Loucy (cell line): ENCODE results near the gene CCDC9.

Experiments
- CTCF ChIP-seq: fragments of 200-600 bp; sonication (generic); conservative IDR thresholded peaks from 2 replicates; pipeline ENCODE4 v1.5.1; 2014; ENCODE audit warnings: mild to moderate bottlenecking, antibody characterized with exemption, low read length
- EZH2phosphoT487 ChIP-seq: fragments of 200-600 bp; IDR thresholded peaks from 2 replicates; pipeline ENCODE4 v1.6.1; 2018; ENCODE audit warnings: antibody characterized with exemption, mild to moderate bottlenecking, moderate library complexity, borderline replicate concordance

GRCh38 chr19:47268028-47268427, 11.7 kb downstream of the CCDC9 start:
- no peak for TF ChIP-seq CTCF
- no peak for TF ChIP-seq EZH2phosphoT487
